ENCODE data around the gene MON2.
A peak's percentile ranks its signal among the peaks of the same experiment; 100 is the strongest.

The MON2 gene

DNA sequence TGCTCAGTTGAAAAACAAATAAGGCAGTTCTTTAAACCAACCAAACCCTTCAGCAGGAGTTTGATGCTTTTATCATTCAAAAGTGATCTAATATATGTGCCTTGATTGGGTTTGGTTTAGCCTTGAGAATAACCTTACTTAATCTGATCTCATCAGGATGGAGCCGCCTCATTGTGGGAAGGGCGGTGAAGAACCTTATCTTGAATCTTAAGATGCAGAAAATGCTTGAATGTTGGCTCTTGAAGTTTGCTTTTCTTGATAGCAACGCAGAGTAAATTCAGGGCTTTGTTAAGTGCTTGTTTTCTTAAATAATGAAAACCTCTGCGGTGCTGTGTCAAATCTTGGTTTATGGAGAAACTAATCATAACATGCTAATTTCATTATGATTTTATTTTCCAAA, 138.2 kb downstream of the MON2 start:
- no peak overlapping the region for H3K23ac ChIP-seq (ENCODE audit: low read length)
- peak overlapping the region; percentile 68 for H3K56ac ChIP-seq (ENCODE audit: low read length)
- H3K27ac ChIP-seq (ENCODE audit: low read depth, low read length), result no peak overlapping the region
- H4K8ac ChIP-seq (ENCODE audit: low read depth, low read length), result no peak overlapping the region
- no peak overlapping the region for H2BK15ac ChIP-seq (replicated peaks; ENCODE audit: low read depth)
- H3K27me3 ChIP-seq (ENCODE audit: insufficient read depth, low read length, poor library complexity), result no peaks in the 10 kb centered on the region
- no peak overlapping the region for H4K5ac ChIP-seq (ENCODE audit: low read length)
- H3K79me1 ChIP-seq (ENCODE audit: low read length), result peaks cover 4% of the 10 kb centered on the region
- no peak overlapping the region for H2BK120ac ChIP-seq (ENCODE audit: low read depth, low read length)
- peak overlapping the region; percentile 99 for H3K9ac ChIP-seq (ENCODE audit: low read length)
- no peak overlapping the region for H3K4ac ChIP-seq (ENCODE audit: low read depth, low read length)
- WGBS (ENCODE audit: extremely low coverage, insufficient coverage, low lambda C conversion rate), result no CpG with 5 or more reads among the region's 4 CpGs
- no peak overlapping the region for H2AK5ac ChIP-seq (ENCODE audit: low read length)
- no peak overlapping the region for H2BK5ac ChIP-seq (ENCODE audit: low read length)
- H3K4me3 ChIP-seq (ENCODE audit: low read length), result peak overlapping the region; percentile 1
- H3K79me2 ChIP-seq (ENCODE audit: control insufficient read depth, insufficient read depth, low read length), result peaks cover 38% of the 10 kb centered on the region
- peaks cover 5% of the 10 kb centered on the region for H3K4me1 ChIP-seq (ENCODE audit: control insufficient read depth, low read depth, low read length)
- peak overlapping the region; percentile 21 for H3K4me2 ChIP-seq (ENCODE audit: low read length)
- H3K18ac ChIP-seq (ENCODE audit: low read length), result no peak overlapping the region
- DNase-seq, result peak; percentile 65
- H3K36me3 ChIP-seq (ENCODE audit: control insufficient read depth, insufficient read depth, low read length), result no peaks in the 10 kb centered on the region

DNA sequence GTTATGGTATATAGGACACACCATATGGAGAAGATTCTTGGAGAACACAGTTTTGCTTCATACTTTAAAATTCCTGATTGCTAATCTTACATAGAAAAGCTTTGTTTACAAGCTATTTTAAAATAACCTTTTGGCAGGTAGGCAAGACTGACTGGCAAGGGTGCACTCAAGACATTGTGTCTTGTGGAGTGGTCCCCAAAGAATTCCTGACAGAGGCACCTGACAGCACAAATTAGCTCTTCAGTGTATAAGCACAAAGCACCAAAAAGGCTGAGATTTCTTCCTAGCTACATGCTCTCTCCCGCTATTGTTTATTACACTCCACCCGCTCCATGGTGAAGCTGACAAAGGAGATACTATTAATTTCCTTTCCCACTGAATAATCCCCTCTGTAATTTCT, 139.4 kb downstream of the MON2 start:
- H2BK120ac ChIP-seq (ENCODE audit: low read depth, low read length), result no peak overlapping the region
- no peak for DNase-seq
- peaks cover 5% of the 10 kb centered on the region for H3K4me1 ChIP-seq (ENCODE audit: control insufficient read depth, low read depth, low read length)
- no peak overlapping the region for H2BK15ac ChIP-seq (replicated peaks; ENCODE audit: low read depth)
- peak overlapping the region; percentile 18 for H3K18ac ChIP-seq (ENCODE audit: low read length)
- no peak overlapping the region for H4K5ac ChIP-seq (ENCODE audit: low read length)
- no peak overlapping the region for H3K27ac ChIP-seq (ENCODE audit: low read depth, low read length)
- no CpG with 5 or more reads among the region's 2 CpGs for WGBS (ENCODE audit: extremely low coverage, insufficient coverage, low lambda C conversion rate)
- no peak overlapping the region for H3K56ac ChIP-seq (ENCODE audit: low read length)
- H2BK5ac ChIP-seq (ENCODE audit: low read length), result no peak overlapping the region
- no peak overlapping the region for H3K4me3 ChIP-seq (ENCODE audit: low read length)
- H3K36me3 ChIP-seq (ENCODE audit: control insufficient read depth, insufficient read depth, low read length), result no peaks in the 10 kb centered on the region
- H3K79me2 ChIP-seq (ENCODE audit: control insufficient read depth, insufficient read depth, low read length), result peaks cover 38% of the 10 kb centered on the region
- H3K4me2 ChIP-seq (ENCODE audit: low read length), result peak overlapping the region; percentile 6
- no peaks in the 10 kb centered on the region for H3K27me3 ChIP-seq (ENCODE audit: insufficient read depth, low read length, poor library complexity)
- peaks cover 4% of the 10 kb centered on the region for H3K79me1 ChIP-seq (ENCODE audit: low read length)
- H2AK5ac ChIP-seq (ENCODE audit: low read length), result no peak overlapping the region
- no peak overlapping the region for H3K4ac ChIP-seq (ENCODE audit: low read depth, low read length)
- no peak overlapping the region for H4K8ac ChIP-seq (ENCODE audit: low read depth, low read length)
- H3K23ac ChIP-seq (ENCODE audit: low read length), result no peak overlapping the region
- peak overlapping the region; percentile 16 for H3K9ac ChIP-seq (ENCODE audit: low read length)

DNA sequence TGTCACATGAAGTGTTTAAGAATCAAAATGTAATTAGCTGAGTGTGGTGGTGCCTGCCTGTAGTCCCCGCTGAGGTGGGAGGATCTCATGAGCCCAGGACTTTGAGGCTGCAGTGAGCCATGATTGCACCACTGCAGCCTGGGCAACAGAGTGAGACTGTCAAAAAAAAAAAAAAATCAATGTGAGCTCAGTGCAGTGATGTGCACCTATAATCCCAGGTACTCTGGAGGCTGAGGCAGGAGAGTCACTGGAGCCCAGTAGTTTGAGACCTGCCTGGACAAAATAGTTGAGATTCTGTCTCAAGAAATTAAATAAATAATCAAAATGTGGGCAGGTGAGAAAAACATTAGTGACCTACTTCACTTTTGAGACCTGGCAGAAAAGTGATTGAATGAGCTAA, 140.0 kb downstream of the MON2 start:
- Histone ChIP-seq H3K27ac (ENCODE audit: low read depth, low read length) (no peak overlapping the region), H2BK5ac (ENCODE audit: low read length) (no peak overlapping the region), H3K36me3 (ENCODE audit: control insufficient read depth, insufficient read depth, low read length) (no peaks in the 10 kb centered on the region), H4K5ac (ENCODE audit: low read length) (no peak overlapping the region), H3K4me3 (ENCODE audit: low read length) (no peak overlapping the region), H3K18ac (ENCODE audit: low read length) (no peak overlapping the region), H3K27me3 (ENCODE audit: insufficient read depth, low read length, poor library complexity) (no peaks in the 10 kb centered on the region), H2BK15ac (replicated peaks; ENCODE audit: low read depth) (no peak overlapping the region), H3K4ac (ENCODE audit: low read depth, low read length) (no peak overlapping the region), H3K9ac (ENCODE audit: low read length) (no peak overlapping the region), H3K79me1 (ENCODE audit: low read length) (peaks cover 4% of the 10 kb centered on the region), H3K4me2 (ENCODE audit: low read length) (no peak overlapping the region), H3K79me2 (ENCODE audit: control insufficient read depth, insufficient read depth, low read length) (peaks cover 38% of the 10 kb centered on the region), H3K23ac (ENCODE audit: low read length) (no peak overlapping the region), H2BK120ac (ENCODE audit: low read depth, low read length) (no peak overlapping the region), H3K4me1 (ENCODE audit: control insufficient read depth, low read depth, low read length) (peaks cover 5% of the 10 kb centered on the region), H2AK5ac (ENCODE audit: low read length) (no peak overlapping the region), H4K8ac (ENCODE audit: low read depth, low read length) (no peak overlapping the region), H3K56ac (ENCODE audit: low read length) (no peak overlapping the region)
- no peak for DNase-seq
- WGBS (ENCODE audit: extremely low coverage, insufficient coverage, low lambda C conversion rate), result no CpG with 5 or more reads among the region's 1 CpG

- no CpG with 5 or more reads among the region's 1 CpG for whole genome bisulfite sequencing (ENCODE audit: extremely low coverage, insufficient coverage, low lambda C conversion rate)
- Histone ChIP-seq H3K4me2 (ENCODE audit: low read length) (no peak overlapping the region), H3K4ac (ENCODE audit: low read depth, low read length) (no peak overlapping the region), H3K4me3 (ENCODE audit: low read length) (no peak overlapping the region), H2BK5ac (ENCODE audit: low read length) (no peak overlapping the region), H3K56ac (ENCODE audit: low read length) (no peak overlapping the region), H4K8ac (ENCODE audit: low read depth, low read length) (no peak overlapping the region), H2AK5ac (ENCODE audit: low read length) (no peak overlapping the region), H3K4me1 (ENCODE audit: control insufficient read depth, low read depth, low read length) (no peaks in the 10 kb centered on the region), H3K27ac (ENCODE audit: low read depth, low read length) (no peak overlapping the region), H3K9ac (ENCODE audit: low read length) (no peak overlapping the region), H2BK15ac (replicated peaks; ENCODE audit: low read depth) (no peak overlapping the region), H3K36me3 (ENCODE audit: control insufficient read depth, insufficient read depth, low read length) (no peaks in the 10 kb centered on the region), H2BK120ac (ENCODE audit: low read depth, low read length) (no peak overlapping the region), H3K23ac (ENCODE audit: low read length) (no peak overlapping the region), H3K79me1 (ENCODE audit: low read length) (peaks cover 1% of the 10 kb centered on the region), H3K27me3 (ENCODE audit: insufficient read depth, low read length, poor library complexity) (no peaks in the 10 kb centered on the region), H4K5ac (ENCODE audit: low read length) (no peak overlapping the region), H3K79me2 (ENCODE audit: control insufficient read depth, insufficient read depth, low read length) (no peaks in the 10 kb centered on the region), H3K18ac (ENCODE audit: low read length) (no peak overlapping the region)
- DNase-seq, result no peak
These were observed 146.5 kb downstream of the MON2 start for GRCh38 chr12:62613081-62613480.

GRCh38 chr12:62618319-62618718, 151.7 kb downstream of the MON2 start:
- H2BK15ac ChIP-seq (replicated peaks; ENCODE audit: low read depth), result no peak overlapping the region
- H4K8ac ChIP-seq (ENCODE audit: low read depth, low read length), result no peak overlapping the region
- no peaks in the 10 kb centered on the region for H3K36me3 ChIP-seq (ENCODE audit: control insufficient read depth, insufficient read depth, low read length)
- no peak overlapping the region for H3K18ac ChIP-seq (ENCODE audit: low read length)
- H3K79me2 ChIP-seq (ENCODE audit: control insufficient read depth, insufficient read depth, low read length), result no peaks in the 10 kb centered on the region
- H3K27ac ChIP-seq (ENCODE audit: low read depth, low read length), result no peak overlapping the region
- H3K23ac ChIP-seq (ENCODE audit: low read length), result no peak overlapping the region
- H3K9ac ChIP-seq (ENCODE audit: low read length), result no peak overlapping the region
- H4K5ac ChIP-seq (ENCODE audit: low read length), result no peak overlapping the region
- H2BK5ac ChIP-seq (ENCODE audit: low read length), result no peak overlapping the region
- H3K79me1 ChIP-seq (ENCODE audit: low read length), result no peaks in the 10 kb centered on the region
- H2BK120ac ChIP-seq (ENCODE audit: low read depth, low read length), result no peak overlapping the region
- DNase-seq, result peak; percentile 56
- H3K4me2 ChIP-seq (ENCODE audit: low read length), result no peak overlapping the region
- H3K27me3 ChIP-seq (ENCODE audit: insufficient read depth, low read length, poor library complexity), result no peaks in the 10 kb centered on the region
- H3K4me3 ChIP-seq (ENCODE audit: low read length), result no peak overlapping the region
- peaks cover 8% of the 10 kb centered on the region for H3K4me1 ChIP-seq (ENCODE audit: control insufficient read depth, low read depth, low read length)
- H2AK5ac ChIP-seq (ENCODE audit: low read length), result no peak overlapping the region
- no peak overlapping the region for H3K4ac ChIP-seq (ENCODE audit: low read depth, low read length)
- H3K56ac ChIP-seq (ENCODE audit: low read length), result no peak overlapping the region

DNA sequence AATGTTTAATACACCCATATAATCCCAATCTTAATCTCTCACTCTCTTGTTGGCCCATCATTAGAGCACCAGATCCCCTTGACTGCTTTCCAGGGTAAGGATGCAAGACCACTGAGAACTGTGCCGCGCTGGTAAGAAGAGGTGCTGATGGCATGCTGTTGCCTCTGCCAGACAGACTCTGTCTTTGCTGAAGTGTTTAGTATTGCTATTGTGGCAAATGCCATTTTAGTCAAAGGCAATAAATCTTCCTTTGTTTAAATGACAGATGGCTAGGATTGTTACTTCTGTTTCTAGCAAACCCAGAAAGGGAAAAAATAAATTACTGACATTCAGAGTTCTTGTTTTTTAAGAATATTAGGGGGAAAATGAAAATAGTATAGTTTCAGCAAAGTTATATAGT, 152.3 kb downstream of the MON2 start:
- H3K23ac ChIP-seq (ENCODE audit: low read length), result no peak overlapping the region
- H2BK120ac ChIP-seq (ENCODE audit: low read depth, low read length), result no peak overlapping the region
- no peaks in the 10 kb centered on the region for H3K36me3 ChIP-seq (ENCODE audit: control insufficient read depth, insufficient read depth, low read length)
- H3K56ac ChIP-seq (ENCODE audit: low read length), result peak overlapping the region; percentile 25
- H3K4me1 ChIP-seq (ENCODE audit: control insufficient read depth, low read depth, low read length), result peaks cover 8% of the 10 kb centered on the region
- no peak overlapping the region for H3K4ac ChIP-seq (ENCODE audit: low read depth, low read length)
- no peak overlapping the region for H4K8ac ChIP-seq (ENCODE audit: low read depth, low read length)
- no peak overlapping the region for H3K9ac ChIP-seq (ENCODE audit: low read length)
- no peaks in the 10 kb centered on the region for H3K79me1 ChIP-seq (ENCODE audit: low read length)
- no peak overlapping the region for H4K5ac ChIP-seq (ENCODE audit: low read length)
- H2BK5ac ChIP-seq (ENCODE audit: low read length), result no peak overlapping the region
- no peak overlapping the region for H2BK15ac ChIP-seq (replicated peaks; ENCODE audit: low read depth)
- H3K4me2 ChIP-seq (ENCODE audit: low read length), result no peak overlapping the region
- no peaks in the 10 kb centered on the region for H3K27me3 ChIP-seq (ENCODE audit: insufficient read depth, low read length, poor library complexity)
- WGBS (ENCODE audit: extremely low coverage, insufficient coverage, low lambda C conversion rate), result no CpG with 5 or more reads among the region's 2 CpGs
- no peak overlapping the region for H3K4me3 ChIP-seq (ENCODE audit: low read length)
- no peak overlapping the region for H3K18ac ChIP-seq (ENCODE audit: low read length)
- no peak overlapping the region for H3K27ac ChIP-seq (ENCODE audit: low read depth, low read length)
- no peak for DNase-seq
- no peak overlapping the region for H2AK5ac ChIP-seq (ENCODE audit: low read length)
- no peaks in the 10 kb centered on the region for H3K79me2 ChIP-seq (ENCODE audit: control insufficient read depth, insufficient read depth, low read length)
